Measurements from ENCODE around the gene ID4.

DNA sequence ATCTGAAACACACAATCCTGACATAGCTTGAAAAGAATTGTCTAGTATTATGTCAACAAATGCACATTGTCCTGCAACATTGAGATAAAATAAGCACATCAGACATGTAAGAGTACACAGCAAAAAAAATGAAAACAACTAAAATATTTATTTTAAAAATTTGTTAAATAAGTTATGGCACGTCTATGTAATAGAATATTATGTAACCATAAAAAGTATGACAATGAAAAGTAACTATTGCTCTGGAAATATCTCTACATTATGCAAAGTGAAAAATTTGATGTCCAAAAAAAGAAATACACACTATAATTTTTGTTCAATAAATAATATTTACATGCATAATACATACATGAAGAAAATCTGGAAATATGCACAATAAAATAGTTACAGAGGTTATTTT lies 9.3 kb upstream of the ID4 start:
- TF ChIP-seq, protein P1, sequence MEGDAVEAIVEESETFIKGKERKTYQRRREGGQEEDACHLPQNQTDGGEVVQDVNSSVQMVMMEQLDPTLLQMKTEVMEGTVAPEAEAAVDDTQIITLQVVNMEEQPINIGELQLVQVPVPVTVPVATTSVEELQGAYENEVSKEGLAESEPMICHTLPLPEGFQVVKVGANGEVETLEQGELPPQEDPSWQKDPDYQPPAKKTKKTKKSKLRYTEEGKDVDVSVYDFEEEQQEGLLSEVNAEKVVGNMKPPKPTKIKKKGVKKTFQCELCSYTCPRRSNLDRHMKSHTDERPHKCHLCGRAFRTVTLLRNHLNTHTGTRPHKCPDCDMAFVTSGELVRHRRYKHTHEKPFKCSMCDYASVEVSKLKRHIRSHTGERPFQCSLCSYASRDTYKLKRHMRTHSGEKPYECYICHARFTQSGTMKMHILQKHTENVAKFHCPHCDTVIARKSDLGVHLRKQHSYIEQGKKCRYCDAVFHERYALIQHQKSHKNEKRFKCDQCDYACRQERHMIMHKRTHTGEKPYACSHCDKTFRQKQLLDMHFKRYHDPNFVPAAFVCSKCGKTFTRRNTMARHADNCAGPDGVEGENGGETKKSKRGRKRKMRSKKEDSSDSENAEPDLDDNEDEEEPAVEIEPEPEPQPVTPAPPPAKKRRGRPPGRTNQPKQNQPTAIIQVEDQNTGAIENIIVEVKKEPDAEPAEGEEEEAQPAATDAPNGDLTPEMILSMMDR (IDR thresholded peaks at IDR 0.05) = no peak
- TF ChIP-seq POLR2A (IDR thresholded peaks at IDR 0.05) = no peak

Measured in heart left ventricle (tissue), 13 donors.